Lung (tissue), 12 donors: Measurements from ENCODE around the gene TOX2. TPM values are rescaled to one million over a fixed set of nuclear protein-coding genes. Genes with fewer than 3 reads are reported as not detected.

ENCODE experiments used
- ATAC-seq: fragments of 200-7000 bp; cut with Tn5 transposase; one replicate; pipeline ENCODE4 v1.9.1; 2020; ENCODE audit warnings: moderate number of reproducible peaks; ENCODE audit not compliant: insufficient read depth, low FRiP score
- DNase-seq, 3 donors: peaks; one replicate each; pipeline ENCODE4 v3.0.0-alpha.2; 2013 to 2017
- H3K27ac ChIP-seq, 2 donors: one replicate each; pipeline ENCODE4 v1.5.1; 2013; ENCODE audit warnings: mild to moderate bottlenecking in 2 of 2, moderate library complexity in 2 of 2, control low read depth in 1 of 2, inconsistent platforms in 1 of 2, low read depth in 1 of 2, low read length in 1 of 2
- H3K27me3 ChIP-seq, 3 donors: one replicate each; pipeline ENCODE4 v1.5.1; 2013; ENCODE audit warnings: low read length in 2 of 3; ENCODE audit not compliant: control insufficient read depth in 3 of 3, insufficient read depth in 3 of 3
- H3K36me3 ChIP-seq, 4 donors: one replicate each; pipeline ENCODE4 v1.5.1; 2013; ENCODE audit warnings: low read length in 4 of 4, mild to moderate bottlenecking in 1 of 4, moderate library complexity in 1 of 4; ENCODE audit not compliant: control insufficient read depth in 4 of 4, insufficient read depth in 4 of 4
- H3K4me1 ChIP-seq, 5 donors: one replicate each; pipeline ENCODE4 v1.5.1; 2013; ENCODE audit warnings: low read length in 5 of 5, mild to moderate bottlenecking in 2 of 5, moderate library complexity in 1 of 5; ENCODE audit not compliant: control insufficient read depth in 5 of 5, insufficient read depth in 5 of 5
- H3K4me3 ChIP-seq: one replicate; pipeline ENCODE4 v1.5.1; 2013; ENCODE audit warnings: mild to moderate bottlenecking, control low read depth, moderate library complexity
- H3K9ac ChIP-seq, 2 donors: one replicate each; pipeline ENCODE4 v1.5.1; 2013; ENCODE audit warnings: low read length in 2 of 2, control low read depth in 1 of 2; ENCODE audit not compliant: insufficient read depth in 1 of 2
- H3K9me3 ChIP-seq, 4 donors: one replicate each; pipeline ENCODE4 v1.5.1; 2013; ENCODE audit warnings: low read length in 3 of 4, mild to moderate bottlenecking in 1 of 4, moderate library complexity in 1 of 4; ENCODE audit not compliant: control insufficient read depth in 4 of 4, insufficient read depth in 3 of 4
- WGBS, 2 donors: extraction: QIAGEN DNeasy Blood & Tissue Kit; methylation state at CpG; one replicate each; pipeline ENCODE4 v1.1.7; 2013; 5-methylcytosine and 5-hydroxymethylcytosine counted together
- polyA plus RNA-seq, 2 donors: library from polyadenylated mRNA; stranded (reverse); fragments of 200-250 nt; gene quantifications; one replicate each; pipeline ENCODE4 v1.2.1, GENCODE V29; 2013
- total RNA-seq, 2 donors: library from RNA; depleted of rRNA in 1 of 2; stranded (reverse); fragments of >200 nt in 1 of 2; gene quantifications; one replicate each; pipeline ENCODE4 v1.2.1, GENCODE V29; 2014 to 2021
- TF ChIP-seq, protein P1 (sequence below): IDR thresholded peaks from 2 replicates; pipeline ENCODE4 v1.5.1; 2012; ENCODE audit warnings: mild to moderate bottlenecking; ENCODE audit errors: control extremely low read depth, extremely low read depth
- donor health status: control.
- donor health status: control.
- donor health status: Bipolar disorder and iron deficiency.
- donor health status: healthy.
- donor health status: DM: yes; HTN: yes; CAD: no.

TOX2 gene
- total and polyA plus RNA-seq, 4 donors = 12.0 to 25.5 (median 16.6) TPM

DNA sequence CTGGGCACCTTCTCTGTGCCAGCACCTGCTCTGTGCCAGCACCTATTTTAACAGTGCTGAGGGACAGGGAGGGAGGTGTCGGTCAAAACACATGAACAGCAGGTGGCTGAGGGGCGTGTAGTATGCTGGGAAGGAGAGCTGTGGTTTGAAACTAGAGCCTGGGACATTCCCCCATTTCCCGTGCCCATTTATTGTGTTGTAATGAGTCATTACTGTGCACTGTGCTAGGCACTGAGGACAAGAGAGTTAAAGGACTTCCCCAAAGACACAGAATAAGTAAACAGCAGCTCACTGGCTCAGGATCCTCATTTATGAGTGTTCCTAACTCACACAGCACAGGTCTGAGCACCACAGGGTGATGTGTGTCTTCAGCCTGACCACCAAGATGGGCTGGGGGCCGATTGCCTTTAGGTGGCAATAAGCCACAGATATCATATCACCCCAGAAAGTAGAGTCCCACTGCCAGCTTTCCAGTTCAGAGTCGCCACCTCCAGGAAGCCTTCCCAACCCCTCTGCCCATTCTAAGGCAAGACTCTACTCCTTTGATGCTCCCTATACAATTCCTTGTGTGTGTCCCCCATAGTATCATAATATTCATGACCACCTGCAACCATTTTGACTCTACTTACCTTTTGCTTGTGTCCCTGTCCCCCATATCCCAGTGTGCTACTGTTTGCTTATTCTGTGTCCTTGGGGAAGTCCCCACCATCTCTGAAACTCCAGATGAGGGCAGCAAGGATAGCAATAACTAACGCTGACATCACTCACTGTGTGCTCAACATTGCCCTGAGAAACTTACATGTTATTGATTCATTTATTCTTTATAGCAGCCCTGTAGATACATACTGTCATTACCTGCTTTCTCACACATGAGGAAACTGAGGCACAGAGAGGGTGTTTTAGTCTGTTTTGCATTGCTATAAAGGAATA lies 87.3 kb downstream of the TOX2 start:
- TF ChIP-seq, protein P1, sequence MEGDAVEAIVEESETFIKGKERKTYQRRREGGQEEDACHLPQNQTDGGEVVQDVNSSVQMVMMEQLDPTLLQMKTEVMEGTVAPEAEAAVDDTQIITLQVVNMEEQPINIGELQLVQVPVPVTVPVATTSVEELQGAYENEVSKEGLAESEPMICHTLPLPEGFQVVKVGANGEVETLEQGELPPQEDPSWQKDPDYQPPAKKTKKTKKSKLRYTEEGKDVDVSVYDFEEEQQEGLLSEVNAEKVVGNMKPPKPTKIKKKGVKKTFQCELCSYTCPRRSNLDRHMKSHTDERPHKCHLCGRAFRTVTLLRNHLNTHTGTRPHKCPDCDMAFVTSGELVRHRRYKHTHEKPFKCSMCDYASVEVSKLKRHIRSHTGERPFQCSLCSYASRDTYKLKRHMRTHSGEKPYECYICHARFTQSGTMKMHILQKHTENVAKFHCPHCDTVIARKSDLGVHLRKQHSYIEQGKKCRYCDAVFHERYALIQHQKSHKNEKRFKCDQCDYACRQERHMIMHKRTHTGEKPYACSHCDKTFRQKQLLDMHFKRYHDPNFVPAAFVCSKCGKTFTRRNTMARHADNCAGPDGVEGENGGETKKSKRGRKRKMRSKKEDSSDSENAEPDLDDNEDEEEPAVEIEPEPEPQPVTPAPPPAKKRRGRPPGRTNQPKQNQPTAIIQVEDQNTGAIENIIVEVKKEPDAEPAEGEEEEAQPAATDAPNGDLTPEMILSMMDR = no peak
- Histone ChIP-seq H3K4me1 (peaks cover 0 to 3% (median 0%) of the 10 kb centered on the region in 5 donors), H3K27ac (no peak overlapping the region), H3K36me3 (peaks cover 0 to 8% (median 3%) of the 10 kb centered on the region in 4 donors), H3K9ac (no peak overlapping the region), H3K27me3 (no peaks in the 10 kb centered on the region), H3K4me3 (no peak overlapping the region), H3K9me3 (no peaks in the 10 kb centered on the region)
- ATAC-seq = no peak
- no peak for DNase-seq
- 78 to 85% methylated on average over 6 of the region's 6 CpGs for WGBS, 2 donors

DNA sequence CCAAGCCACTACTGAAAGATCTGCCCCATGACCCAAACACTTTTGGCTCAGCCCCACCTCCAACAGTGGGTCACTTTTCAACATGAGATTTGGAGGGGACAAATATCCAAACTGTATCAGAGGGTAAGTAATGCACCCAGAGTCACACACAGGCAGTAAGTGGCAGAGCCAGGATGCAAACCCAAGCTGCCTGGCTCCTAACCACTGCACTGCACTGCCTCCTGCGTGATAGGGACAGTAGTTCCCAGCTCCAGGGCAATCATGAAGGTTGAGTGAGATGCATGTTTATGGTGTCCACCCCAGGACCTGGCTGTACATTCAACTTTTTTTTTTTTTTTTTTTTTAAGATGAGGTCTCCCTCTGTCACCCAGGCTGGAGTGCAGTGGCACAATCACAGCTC lies 88.2 kb downstream of the TOX2 start:
- no peak overlapping the region for H3K27ac ChIP-seq
- ATAC-seq (no peak), DNase-seq (no peak)
- peaks cover 0 to 10% (median 6%) of the 10 kb centered on the region in 4 donors for H3K36me3 ChIP-seq
- no peaks in the 10 kb centered on the region for H3K27me3 ChIP-seq
- no peak overlapping the region for H3K4me3 ChIP-seq
- H3K9me3 ChIP-seq = no peaks in the 10 kb centered on the region
- TF ChIP-seq, protein P1 = no peak
- H3K4me1 ChIP-seq = peaks cover 0 to 3% (median 0%) of the 10 kb centered on the region in 5 donors
- no peak overlapping the region for H3K9ac ChIP-seq
- 91 to 93% methylated on average over 1 of the region's 1 CpG for WGBS, 2 donors

DNA sequence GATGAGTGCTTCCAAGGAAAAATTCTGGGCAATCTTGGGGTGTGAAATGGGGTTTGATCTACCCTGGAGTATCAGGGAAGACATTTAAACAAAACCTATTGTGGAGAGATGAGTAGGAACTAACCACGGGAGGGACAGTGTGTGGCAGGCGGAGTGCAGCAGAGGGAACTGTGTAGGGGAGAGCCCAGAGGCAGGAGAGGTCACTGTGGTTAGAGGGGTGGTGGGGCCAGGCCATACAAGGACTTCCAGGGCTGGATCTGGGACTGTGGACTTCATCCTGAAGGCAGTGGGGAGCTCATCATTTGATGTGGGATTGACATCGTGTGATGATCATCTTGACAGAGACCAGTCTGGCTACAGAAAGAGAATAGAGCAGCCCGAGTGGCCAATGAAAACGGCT lies 89.0 kb downstream of the TOX2 start:
- TF ChIP-seq, protein P1 = no peak
- Histone ChIP-seq H3K4me3 (no peak overlapping the region), H3K36me3 (peaks cover 0 to 12% (median 7%) of the 10 kb centered on the region in 4 donors), H3K27ac (no peak overlapping the region), H3K4me1 (peaks cover 0 to 3% (median 0%) of the 10 kb centered on the region in 5 donors), H3K9me3 (no peaks in the 10 kb centered on the region), H3K27me3 (no peaks in the 10 kb centered on the region), H3K9ac (no peak overlapping the region)
- 84 to 88% methylated on average over 5 of the region's 5 CpGs for WGBS, 2 donors
- no peak for ATAC-seq
- DNase-seq = no peak
